Measurements from ENCODE around the gene SLCO4A1.

The SLCO4A1 gene
- total RNA-seq = 1.9 to 2.5 (median 2.2) reads per million in 3 donors

GRCh38 chr20:62642051-62642665 is at the start of gene SLCO4A1:
SLCO4A1 (plus strand) TSS chr20:62642503; CDS start chr20:62656455, 13,952 bp downstream.
- Histone ChIP-seq H3K27me3 (replicated peaks; ENCODE audit: control insufficient read depth, insufficient read depth, low read length, poor library complexity, severe bottlenecking) (no peaks in the 10 kb centered on the region), H3K4me3 (ENCODE audit: insufficient read depth, low read depth, low read length, poor library complexity, severe bottlenecking) (peak within 1 kb of the TSS; percentile 69), H3K9me3 (ENCODE audit: control insufficient read depth, low read length) (no peaks in the 10 kb centered on the region), H3K27ac (ENCODE audit: insufficient read depth, low read length, poor library complexity, severe bottlenecking) (peak within 1 kb of the TSS; percentile 22), H3K4me1 (ENCODE audit: control insufficient read depth, insufficient read depth, low read length, poor library complexity, severe bottlenecking) (peaks cover 18% of the 10 kb centered on the region), H3K36me3 (ENCODE audit: control insufficient read depth, insufficient read depth, low read length) (no peaks in the 10 kb centered on the region)
- peak; percentile 69 to 77 (median 77) for DNase-seq

- H3K4me3 ChIP-seq (ENCODE audit: insufficient read depth, low read depth, low read length, poor library complexity, severe bottlenecking) = no peak overlapping the region
- H3K27me3 ChIP-seq (replicated peaks; ENCODE audit: control insufficient read depth, insufficient read depth, low read length, poor library complexity, severe bottlenecking) = peaks cover 3% of the 10 kb centered on the region
- no peak overlapping the region for H3K27ac ChIP-seq (ENCODE audit: insufficient read depth, low read length, poor library complexity, severe bottlenecking)
- no peaks in the 10 kb centered on the region for H3K4me1 ChIP-seq (ENCODE audit: control insufficient read depth, insufficient read depth, low read length, poor library complexity, severe bottlenecking)
- no peaks in the 10 kb centered on the region for H3K36me3 ChIP-seq (ENCODE audit: control insufficient read depth, insufficient read depth, low read length)
- no peak for DNase-seq
- no peaks in the 10 kb centered on the region for H3K9me3 ChIP-seq (ENCODE audit: control insufficient read depth, low read length)
These were observed 49.7 kb upstream of the SLCO4A1 start for GRCh38 chr20:62592506-62593177.

GRCh38 chr20:62593616-62594015 is 48.7 kb upstream of the SLCO4A1 start:
- no peak for DNase-seq
- Histone ChIP-seq H3K27me3 (replicated peaks; ENCODE audit: control insufficient read depth, insufficient read depth, low read length, poor library complexity, severe bottlenecking) (peaks cover 3% of the 10 kb centered on the region), H3K36me3 (ENCODE audit: control insufficient read depth, insufficient read depth, low read length) (no peaks in the 10 kb centered on the region), H3K4me1 (ENCODE audit: control insufficient read depth, insufficient read depth, low read length, poor library complexity, severe bottlenecking) (no peaks in the 10 kb centered on the region), H3K4me3 (ENCODE audit: insufficient read depth, low read depth, low read length, poor library complexity, severe bottlenecking) (no peak overlapping the region), H3K27ac (ENCODE audit: insufficient read depth, low read length, poor library complexity, severe bottlenecking) (no peak overlapping the region), H3K9me3 (ENCODE audit: control insufficient read depth, low read length) (no peaks in the 10 kb centered on the region)

GRCh38 chr20:62595069-62595468 is 47.2 kb upstream of the SLCO4A1 start:
- H3K4me3 ChIP-seq (ENCODE audit: insufficient read depth, low read depth, low read length, poor library complexity, severe bottlenecking) = no peak overlapping the region
- DNase-seq = no peak
- H3K9me3 ChIP-seq (ENCODE audit: control insufficient read depth, low read length) = no peaks in the 10 kb centered on the region
- H3K36me3 ChIP-seq (ENCODE audit: control insufficient read depth, insufficient read depth, low read length) = no peaks in the 10 kb centered on the region
- H3K27ac ChIP-seq (ENCODE audit: insufficient read depth, low read length, poor library complexity, severe bottlenecking) = no peak overlapping the region
- no peaks in the 10 kb centered on the region for H3K4me1 ChIP-seq (ENCODE audit: control insufficient read depth, insufficient read depth, low read length, poor library complexity, severe bottlenecking)
- peaks cover 3% of the 10 kb centered on the region for H3K27me3 ChIP-seq (replicated peaks; ENCODE audit: control insufficient read depth, insufficient read depth, low read length, poor library complexity, severe bottlenecking)

GRCh38 chr20:62595491-62595890 is 46.8 kb upstream of the SLCO4A1 start:
- Histone ChIP-seq H3K27me3 (replicated peaks; ENCODE audit: control insufficient read depth, insufficient read depth, low read length, poor library complexity, severe bottlenecking) (peaks cover 3% of the 10 kb centered on the region), H3K4me1 (ENCODE audit: control insufficient read depth, insufficient read depth, low read length, poor library complexity, severe bottlenecking) (no peaks in the 10 kb centered on the region), H3K9me3 (ENCODE audit: control insufficient read depth, low read length) (no peaks in the 10 kb centered on the region), H3K27ac (ENCODE audit: insufficient read depth, low read length, poor library complexity, severe bottlenecking) (no peak overlapping the region), H3K36me3 (ENCODE audit: control insufficient read depth, insufficient read depth, low read length) (no peaks in the 10 kb centered on the region), H3K4me3 (ENCODE audit: insufficient read depth, low read depth, low read length, poor library complexity, severe bottlenecking) (no peak overlapping the region)
- no peak for DNase-seq

- no peak overlapping the region for H3K27ac ChIP-seq (ENCODE audit: insufficient read depth, low read length, poor library complexity, severe bottlenecking)
- no peaks in the 10 kb centered on the region for H3K36me3 ChIP-seq (ENCODE audit: control insufficient read depth, insufficient read depth, low read length)
- peaks cover 3% of the 10 kb centered on the region for H3K27me3 ChIP-seq (replicated peaks; ENCODE audit: control insufficient read depth, insufficient read depth, low read length, poor library complexity, severe bottlenecking)
- no peak for DNase-seq
- no peaks in the 10 kb centered on the region for H3K4me1 ChIP-seq (ENCODE audit: control insufficient read depth, insufficient read depth, low read length, poor library complexity, severe bottlenecking)
- H3K4me3 ChIP-seq (ENCODE audit: insufficient read depth, low read depth, low read length, poor library complexity, severe bottlenecking) = no peak overlapping the region
- no peaks in the 10 kb centered on the region for H3K9me3 ChIP-seq (ENCODE audit: control insufficient read depth, low read length)
These were observed 45.8 kb upstream of the SLCO4A1 start for GRCh38 chr20:62596486-62596885.

GRCh38 chr20:62596921-62597320 is 45.4 kb upstream of the SLCO4A1 start:
- Histone ChIP-seq H3K27me3 (replicated peaks; ENCODE audit: control insufficient read depth, insufficient read depth, low read length, poor library complexity, severe bottlenecking) (peaks cover 3% of the 10 kb centered on the region), H3K4me1 (ENCODE audit: control insufficient read depth, insufficient read depth, low read length, poor library complexity, severe bottlenecking) (peaks cover 1% of the 10 kb centered on the region), H3K4me3 (ENCODE audit: insufficient read depth, low read depth, low read length, poor library complexity, severe bottlenecking) (no peak overlapping the region), H3K36me3 (ENCODE audit: control insufficient read depth, insufficient read depth, low read length) (no peaks in the 10 kb centered on the region), H3K27ac (ENCODE audit: insufficient read depth, low read length, poor library complexity, severe bottlenecking) (no peak overlapping the region), H3K9me3 (ENCODE audit: control insufficient read depth, low read length) (no peaks in the 10 kb centered on the region)
- no peak for DNase-seq

- no peak overlapping the region for H3K27ac ChIP-seq (ENCODE audit: insufficient read depth, low read length, poor library complexity, severe bottlenecking)
- H3K4me3 ChIP-seq (ENCODE audit: insufficient read depth, low read depth, low read length, poor library complexity, severe bottlenecking) = no peak overlapping the region
- peaks cover 3% of the 10 kb centered on the region for H3K27me3 ChIP-seq (replicated peaks; ENCODE audit: control insufficient read depth, insufficient read depth, low read length, poor library complexity, severe bottlenecking)
- H3K9me3 ChIP-seq (ENCODE audit: control insufficient read depth, low read length) = no peaks in the 10 kb centered on the region
- H3K36me3 ChIP-seq (ENCODE audit: control insufficient read depth, insufficient read depth, low read length) = no peaks in the 10 kb centered on the region
- DNase-seq = no peak
- peaks cover 8% of the 10 kb centered on the region for H3K4me1 ChIP-seq (ENCODE audit: control insufficient read depth, insufficient read depth, low read length, poor library complexity, severe bottlenecking)
These were observed 44.7 kb upstream of the SLCO4A1 start for GRCh38 chr20:62597416-62598115.

GRCh38 chr20:62598761-62599194 is 43.5 kb upstream of the SLCO4A1 start:
- Histone ChIP-seq H3K4me1 (ENCODE audit: control insufficient read depth, insufficient read depth, low read length, poor library complexity, severe bottlenecking) (peaks cover 20% of the 10 kb centered on the region), H3K27me3 (replicated peaks; ENCODE audit: control insufficient read depth, insufficient read depth, low read length, poor library complexity, severe bottlenecking) (peaks cover 3% of the 10 kb centered on the region)
- no peak for DNase-seq

More at GRCh38 chr20:62598761-62599194, 43.5 kb upstream of the SLCO4A1 start:
- Histone ChIP-seq H3K9me3 (ENCODE audit: control insufficient read depth, low read length) (no peaks in the 10 kb centered on the region), H3K27ac (ENCODE audit: insufficient read depth, low read length, poor library complexity, severe bottlenecking) (no peak overlapping the region), H3K4me3 (ENCODE audit: insufficient read depth, low read depth, low read length, poor library complexity, severe bottlenecking) (no peak overlapping the region), H3K36me3 (ENCODE audit: control insufficient read depth, insufficient read depth, low read length) (no peaks in the 10 kb centered on the region)

All from effector memory CD4-positive, alpha-beta T cell (primary cell).